ENCODE data around the gene CUX1. TPM values are rescaled to one million over a fixed set of nuclear protein-coding genes. Genes with fewer than 3 reads are reported as not detected.
"Not testable (repeated sequence)": the region's sequence is repeated elsewhere in the genome, so short reads cannot be mapped to it uniquely, and the experiment has no call there.

The CUX1 gene
- total and polyA plus RNA-seq, 2 donors: 59.7 to 63.5 TPM

DNA sequence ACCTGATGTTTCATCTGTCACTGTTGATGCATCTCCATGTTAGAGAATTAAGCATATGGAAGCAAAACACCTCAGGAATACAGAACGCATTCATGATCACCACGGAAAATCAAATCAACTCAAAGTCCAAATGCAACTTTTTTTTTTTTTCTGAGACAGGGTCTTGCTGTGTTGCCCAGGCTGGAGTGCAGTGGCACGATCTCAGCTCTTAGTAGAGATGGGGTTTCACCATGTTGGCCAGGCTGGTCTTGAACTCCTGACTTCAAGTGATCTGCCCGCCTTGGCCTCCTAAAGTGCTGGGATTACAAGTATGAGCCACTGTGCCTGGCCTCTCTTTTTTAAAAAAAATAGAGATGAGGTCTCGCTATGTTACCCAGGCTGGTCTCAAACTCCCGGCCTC lies 50.3 kb downstream of the CUX1 start:
- DNase-seq (ENCODE audit: extremely low spot score); H3K27ac ChIP-seq (ENCODE audit: low read depth); H3K36me3 ChIP-seq (ENCODE audit: insufficient read depth); H3K4me1 ChIP-seq (ENCODE audit: insufficient read depth); H3K4me3 ChIP-seq (ENCODE audit: low read depth, low read length): not testable (repeated sequence)
- WGBS: 96% methylated on average over 6 of the region's 6 CpGs

DNA sequence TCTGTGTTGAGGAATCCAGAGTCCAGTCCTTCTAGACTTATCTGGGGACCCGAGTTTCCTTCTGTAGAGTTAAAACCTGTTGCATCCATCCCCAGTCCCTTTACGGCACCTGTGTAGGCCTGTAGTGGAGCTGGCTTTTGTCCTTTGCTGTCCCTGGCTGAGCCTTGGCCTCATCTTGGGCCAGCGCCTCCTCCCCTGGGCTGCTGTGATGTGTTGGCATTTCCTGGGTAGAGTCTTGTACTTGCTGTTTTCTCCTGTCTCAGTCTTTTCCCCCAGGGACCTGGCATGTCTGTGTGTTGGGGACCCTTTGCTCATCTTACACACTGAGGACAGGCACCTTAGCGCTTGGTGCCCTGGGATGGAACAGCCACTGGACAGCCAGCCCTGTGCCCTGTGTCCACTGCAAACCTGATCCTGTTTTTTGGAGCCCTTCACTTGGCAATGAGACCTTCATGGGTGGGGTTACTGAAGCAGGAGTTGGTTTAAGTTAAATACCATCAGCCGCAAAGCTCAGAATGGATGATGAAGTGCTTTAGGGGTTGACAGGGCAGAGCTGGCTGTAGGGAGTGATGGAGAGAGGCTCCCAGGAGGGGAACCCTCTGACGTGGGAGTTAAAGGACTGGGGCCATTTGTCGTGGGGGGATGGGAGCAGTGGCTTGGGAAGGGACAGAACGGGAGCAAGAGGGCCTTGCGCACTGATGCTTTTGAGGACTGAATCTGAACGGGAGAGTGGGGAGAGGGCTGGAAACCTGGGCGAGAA lies 50.9 kb downstream of the CUX1 start:
- no peak for DNase-seq (ENCODE audit: extremely low spot score)
- Histone ChIP-seq H3K27ac (ENCODE audit: low read depth) (no peak overlapping the region), H3K36me3 (ENCODE audit: insufficient read depth) (no peaks in the 10 kb centered on the region), H3K4me1 (ENCODE audit: insufficient read depth) (peaks cover 3% of the 10 kb centered on the region), H3K4me3 (ENCODE audit: low read depth, low read length) (no peak overlapping the region)
- 82% methylated on average over 11 of the region's 11 CpGs for WGBS

DNA sequence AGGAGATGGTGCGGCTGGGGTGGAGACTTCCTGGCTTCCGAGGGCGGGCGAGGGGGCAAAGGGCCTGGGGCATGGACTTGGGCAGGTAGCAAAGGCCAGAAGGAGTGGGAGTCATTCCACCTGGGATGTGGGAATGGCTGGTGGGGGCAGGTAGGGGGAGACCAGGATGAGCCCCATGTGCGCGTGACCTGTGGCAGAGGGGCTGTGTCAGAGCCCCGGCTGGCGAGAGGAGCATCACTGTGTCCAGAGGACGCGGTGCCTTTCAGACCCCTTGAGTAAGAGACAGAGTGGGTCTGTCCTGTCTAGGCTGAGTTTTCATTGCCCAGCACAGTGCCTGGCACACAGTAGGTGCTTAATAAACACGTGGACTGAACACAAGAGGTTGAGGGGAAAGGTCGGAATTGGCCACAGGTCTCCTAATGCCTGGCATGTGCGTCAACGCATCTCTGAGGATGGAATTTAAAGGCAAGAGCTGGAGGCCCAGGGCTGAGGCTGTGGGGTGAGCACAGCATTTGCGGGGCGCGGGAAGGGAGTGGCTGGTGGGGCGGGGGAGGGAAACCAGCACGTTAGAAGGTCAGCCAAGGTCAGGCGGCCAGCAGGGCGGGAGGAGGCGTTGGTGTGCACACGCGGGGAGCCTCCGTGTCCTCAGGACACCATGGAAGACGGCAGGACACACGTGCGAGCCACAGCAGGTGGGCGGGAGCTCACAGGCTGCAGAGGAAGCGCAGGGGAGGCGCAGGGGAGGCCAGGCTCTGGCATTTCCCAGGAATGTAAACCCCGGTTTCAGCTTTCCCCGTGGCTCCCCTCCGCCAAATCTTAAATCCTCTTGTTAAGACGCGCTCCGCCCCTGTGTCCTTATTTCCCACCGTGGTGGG lies 51.8 kb downstream of the CUX1 start:
- DNase-seq (ENCODE audit: extremely low spot score): no peak
- H3K36me3 ChIP-seq (ENCODE audit: insufficient read depth): no peaks in the 10 kb centered on the region
- H3K27ac ChIP-seq (ENCODE audit: low read depth): no peak overlapping the region
- H3K4me1 ChIP-seq (ENCODE audit: insufficient read depth): peaks cover 3% of the 10 kb centered on the region
- H3K4me3 ChIP-seq (ENCODE audit: low read depth, low read length): no peak overlapping the region
- WGBS: 82% methylated on average over 38 of the region's 38 CpGs

DNA sequence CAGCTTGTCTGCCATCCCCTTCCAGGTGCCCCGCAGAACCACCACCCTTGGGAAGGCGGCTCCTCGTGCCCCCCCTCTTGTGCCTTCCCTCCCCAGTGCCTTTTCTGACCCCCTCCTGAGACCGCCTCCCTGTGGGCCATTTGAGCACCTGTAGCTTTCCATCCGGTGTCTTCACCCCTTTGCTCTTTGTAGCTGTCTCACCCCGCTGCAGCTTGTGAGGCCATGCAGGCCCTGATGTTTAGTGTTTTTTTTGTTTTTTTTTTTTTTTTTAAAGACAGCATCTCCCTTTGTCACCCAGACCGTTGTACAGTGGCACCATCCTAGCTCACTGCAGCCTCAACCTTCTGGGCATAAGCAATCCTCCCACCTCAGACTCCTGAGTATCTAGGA lies 52.5 kb downstream of the CUX1 start:
- 77% methylated on average over 7 of the region's 7 CpGs for WGBS
- Histone ChIP-seq H3K4me3 (ENCODE audit: low read depth, low read length) (no peak overlapping the region), H3K36me3 (ENCODE audit: insufficient read depth) (no peaks in the 10 kb centered on the region), H3K4me1 (ENCODE audit: insufficient read depth) (peaks cover 3% of the 10 kb centered on the region), H3K27ac (ENCODE audit: low read depth) (no peak overlapping the region)
- no peak for DNase-seq (ENCODE audit: extremely low spot score)

DNA sequence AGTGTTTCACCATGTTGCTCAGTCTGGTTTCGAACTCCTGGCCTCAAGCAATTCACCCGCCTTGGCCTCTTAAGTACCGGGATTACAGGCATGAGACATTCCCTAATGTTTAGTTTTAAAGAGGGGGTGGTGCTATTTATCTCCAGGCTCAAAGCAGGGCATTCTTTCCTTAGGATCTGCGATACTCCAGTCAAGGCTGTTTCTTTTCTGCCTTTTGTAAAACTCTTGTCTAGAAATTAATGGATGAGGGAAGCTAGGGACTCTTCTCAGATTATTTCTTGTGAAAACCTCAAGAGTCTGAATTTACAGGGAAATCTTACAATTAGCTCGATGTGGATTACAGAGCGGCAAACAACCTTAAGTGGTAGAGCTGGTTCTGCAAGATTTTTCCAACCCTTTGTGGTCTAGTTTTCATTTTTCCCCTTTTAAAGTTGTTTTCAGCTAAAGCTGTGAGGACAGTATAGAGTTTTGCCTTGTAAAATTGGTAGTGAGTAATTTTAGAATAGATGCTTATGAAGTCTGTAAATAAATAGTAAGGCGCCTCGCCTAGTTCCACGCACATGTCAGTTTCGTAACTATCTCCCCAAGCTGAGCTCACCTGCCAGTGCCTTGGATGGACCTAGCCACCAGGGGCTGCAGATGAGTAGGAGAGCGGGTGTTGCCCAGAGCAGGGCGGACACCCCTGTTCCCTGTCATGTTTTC lies 53.1 kb downstream of the CUX1 start:
- H3K4me1 ChIP-seq (ENCODE audit: insufficient read depth): peaks cover 3% of the 10 kb centered on the region
- 51% methylated on average over 12 of the region's 12 CpGs for WGBS
- H3K4me3 ChIP-seq (ENCODE audit: low read depth, low read length): no peak overlapping the region
- H3K36me3 ChIP-seq (ENCODE audit: insufficient read depth): no peaks in the 10 kb centered on the region
- no peak overlapping the region for H3K27ac ChIP-seq (ENCODE audit: low read depth)
- DNase-seq (ENCODE audit: extremely low spot score): peak; percentile 31

DNA sequence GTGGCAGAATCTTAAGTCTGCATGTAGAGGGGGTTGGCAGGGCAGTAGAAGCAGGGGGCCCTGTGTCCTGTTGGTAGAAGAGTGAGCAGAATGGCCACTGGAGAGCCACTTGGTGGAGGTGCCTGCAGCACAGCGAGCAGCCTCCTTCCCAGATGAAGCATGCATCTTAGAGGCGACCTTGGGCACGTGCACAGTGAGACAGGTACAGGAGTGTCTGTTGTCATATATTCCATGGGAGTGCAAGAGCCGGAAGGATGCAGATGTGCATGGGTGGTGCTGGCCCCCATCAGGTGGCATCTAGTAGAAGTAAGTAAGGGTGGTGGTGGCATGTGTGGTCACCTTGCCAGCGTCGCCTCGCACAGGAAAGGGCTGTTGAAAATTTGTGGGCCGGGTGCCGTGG lies 53.9 kb downstream of the CUX1 start:
- WGBS: 96% methylated on average over 9 of the region's 9 CpGs
- no peak for DNase-seq (ENCODE audit: extremely low spot score)
- H3K4me1 ChIP-seq (ENCODE audit: insufficient read depth): peaks cover 3% of the 10 kb centered on the region
- no peak overlapping the region for H3K4me3 ChIP-seq (ENCODE audit: low read depth, low read length)
- no peak overlapping the region for H3K27ac ChIP-seq (ENCODE audit: low read depth)
- H3K36me3 ChIP-seq (ENCODE audit: insufficient read depth): no peaks in the 10 kb centered on the region

DNA sequence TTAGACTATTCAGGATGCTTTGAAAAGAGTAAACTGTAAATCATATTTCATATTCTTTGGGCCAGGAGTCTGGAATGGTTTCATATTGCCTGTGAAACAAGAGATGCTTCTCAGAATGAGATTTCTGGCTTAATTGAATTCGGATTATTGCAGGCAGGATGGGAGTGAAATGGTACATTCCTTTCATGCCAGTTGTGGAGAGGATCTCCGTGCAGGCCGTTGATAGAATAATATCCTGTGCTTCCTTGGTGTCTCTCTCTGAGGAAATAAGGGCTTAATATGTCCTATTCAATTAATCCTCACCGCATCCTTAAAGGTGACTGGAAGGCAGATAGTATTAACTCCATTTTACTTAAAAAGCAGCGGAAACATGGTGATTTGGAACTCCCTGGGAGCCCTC lies 56.6 kb downstream of the CUX1 start:
- Histone ChIP-seq H3K4me3 (ENCODE audit: low read depth, low read length) (no peak overlapping the region), H3K27ac (ENCODE audit: low read depth) (no peak overlapping the region), H3K36me3 (ENCODE audit: insufficient read depth) (no peaks in the 10 kb centered on the region), H3K4me1 (ENCODE audit: insufficient read depth) (peaks cover 5% of the 10 kb centered on the region)
- 43% methylated on average over 5 of the region's 5 CpGs for WGBS
- DNase-seq (ENCODE audit: extremely low spot score): no peak

DNA sequence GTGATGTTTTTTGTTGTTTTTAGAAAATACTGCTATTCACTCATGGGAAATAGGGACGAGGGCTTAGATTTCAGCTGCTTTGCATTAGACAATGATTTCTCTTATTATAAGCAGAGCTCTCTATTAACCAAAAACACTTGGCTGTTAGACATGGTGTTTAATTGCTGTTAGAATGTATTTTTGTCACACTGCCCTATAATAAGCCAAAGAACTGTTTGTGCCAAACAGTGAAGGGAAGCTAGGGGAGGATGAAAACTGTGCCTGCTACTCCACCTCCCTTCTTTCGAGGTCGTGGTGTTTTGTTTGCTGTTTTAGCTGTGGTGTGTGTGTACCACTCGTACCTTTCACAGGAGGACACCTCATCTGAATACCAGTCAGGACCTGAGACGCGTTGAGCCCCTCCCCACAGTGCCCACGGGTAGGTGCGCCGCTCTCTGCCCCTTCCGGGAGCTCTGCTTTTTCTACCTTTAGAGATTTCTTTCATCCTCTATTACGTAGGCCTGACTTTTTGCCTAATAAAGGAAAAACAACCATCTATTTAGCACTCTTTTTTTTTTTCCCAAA lies 57.9 kb downstream of the CUX1 start:
- 74% methylated on average over 11 of the region's 11 CpGs for WGBS

DNA sequence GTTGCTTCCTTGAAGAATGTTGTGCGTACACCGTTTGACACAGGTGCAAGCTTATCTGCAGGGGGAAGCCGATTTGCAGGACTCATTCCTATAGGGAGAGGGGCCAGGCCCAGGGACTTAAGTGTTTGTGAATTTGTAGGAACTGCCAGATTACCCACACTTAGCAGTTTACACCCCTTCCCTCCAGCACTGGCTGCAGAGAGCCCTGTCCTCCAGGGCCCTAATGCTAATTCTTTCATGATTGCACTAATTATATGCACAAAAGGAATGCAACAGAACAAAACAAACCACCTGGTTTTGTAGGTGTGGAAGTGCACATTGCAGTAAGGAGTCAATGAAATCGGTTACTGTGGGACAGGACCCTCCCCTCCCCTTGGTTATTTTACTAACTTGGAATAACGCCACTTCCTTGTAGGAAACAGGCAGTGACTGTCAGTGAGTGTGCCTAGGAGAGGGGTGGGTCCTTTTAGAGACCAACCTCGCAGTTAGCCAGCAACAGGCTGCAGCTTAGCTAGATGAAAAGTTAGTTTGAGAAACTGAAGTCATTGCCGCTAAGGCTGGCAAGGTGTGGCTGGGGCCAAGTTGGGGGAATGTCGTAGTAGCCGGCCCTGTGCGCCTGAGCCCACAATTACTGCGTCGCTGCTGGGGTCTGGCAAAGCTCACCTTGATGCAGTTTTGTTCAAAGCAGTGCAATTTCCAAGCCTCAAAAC lies 60.6 kb downstream of the CUX1 start:
- peaks cover 4% of the 10 kb centered on the region for H3K4me1 ChIP-seq (ENCODE audit: insufficient read depth)
- H3K27ac ChIP-seq (ENCODE audit: low read depth): no peak overlapping the region
- DNase-seq (ENCODE audit: extremely low spot score): no peak
- 82% methylated on average over 12 of the region's 12 CpGs for WGBS
- no peaks in the 10 kb centered on the region for H3K36me3 ChIP-seq (ENCODE audit: insufficient read depth)
- H3K4me3 ChIP-seq (ENCODE audit: low read depth, low read length): no peak overlapping the region

More for the DNA sequence above, 57.9 kb downstream of the CUX1 start:
- Histone ChIP-seq H3K4me3 (ENCODE audit: low read depth, low read length) (no peak overlapping the region), H3K27ac (ENCODE audit: low read depth) (no peak overlapping the region), H3K4me1 (ENCODE audit: insufficient read depth) (peaks cover 2% of the 10 kb centered on the region), H3K36me3 (ENCODE audit: insufficient read depth) (no peaks in the 10 kb centered on the region)
- no peak for DNase-seq (ENCODE audit: extremely low spot score)

DNA sequence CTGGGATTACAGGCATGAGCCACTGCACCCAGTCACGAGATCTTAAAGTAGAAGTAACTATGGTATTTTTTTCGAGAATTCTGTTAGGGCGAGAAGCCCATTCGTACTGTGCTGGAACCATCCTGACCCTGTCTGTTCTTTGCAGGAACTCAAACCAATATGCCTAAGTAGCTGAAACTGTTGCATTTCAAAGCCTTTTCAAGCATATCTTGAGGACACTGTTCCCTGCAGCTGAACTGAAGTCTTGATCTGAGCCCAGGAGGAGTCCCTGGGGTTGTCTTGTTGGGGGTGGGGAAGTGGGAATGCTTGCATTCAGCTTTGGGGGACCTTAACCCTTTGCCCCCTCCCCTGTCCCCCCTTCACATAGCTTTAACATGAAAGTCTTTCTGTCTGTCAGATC lies 61.5 kb downstream of the CUX1 start:
- Histone ChIP-seq H3K27ac (ENCODE audit: low read depth) (no peak overlapping the region), H3K4me3 (ENCODE audit: low read depth, low read length) (no peak overlapping the region), H3K4me1 (ENCODE audit: insufficient read depth) (peaks cover 4% of the 10 kb centered on the region), H3K36me3 (ENCODE audit: insufficient read depth) (no peaks in the 10 kb centered on the region)
- WGBS: 97% methylated on average over 4 of the region's 4 CpGs
- DNase-seq (ENCODE audit: extremely low spot score): no peak

DNA sequence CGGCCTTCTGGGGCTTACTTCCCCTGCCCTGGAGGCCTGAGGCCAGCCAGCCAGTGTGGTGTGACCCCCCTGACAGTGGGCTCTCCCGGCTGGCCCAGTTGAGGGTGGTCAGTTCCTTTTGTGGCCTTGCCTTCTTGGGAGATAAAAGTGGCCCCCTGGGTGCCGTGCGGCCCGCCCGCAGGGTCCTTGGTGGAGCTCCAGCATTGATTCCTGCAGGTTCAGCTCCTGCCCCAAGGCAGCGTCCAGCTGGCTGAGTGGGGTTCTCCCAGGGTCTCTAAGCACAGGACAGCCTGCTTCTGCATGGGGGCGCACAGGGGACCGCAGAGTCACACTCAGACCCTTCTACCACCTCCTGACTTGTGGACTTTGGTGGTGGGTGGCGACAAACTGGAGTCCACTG lies 62.1 kb downstream of the CUX1 start:
- no peak overlapping the region for H3K4me3 ChIP-seq (ENCODE audit: low read depth, low read length)
- no peak overlapping the region for H3K27ac ChIP-seq (ENCODE audit: low read depth)
- peaks cover 4% of the 10 kb centered on the region for H3K4me1 ChIP-seq (ENCODE audit: insufficient read depth)
- H3K36me3 ChIP-seq (ENCODE audit: insufficient read depth): no peaks in the 10 kb centered on the region
- no peak for DNase-seq (ENCODE audit: extremely low spot score)
- WGBS: 94% methylated on average over 10 of the region's 10 CpGs

DNA sequence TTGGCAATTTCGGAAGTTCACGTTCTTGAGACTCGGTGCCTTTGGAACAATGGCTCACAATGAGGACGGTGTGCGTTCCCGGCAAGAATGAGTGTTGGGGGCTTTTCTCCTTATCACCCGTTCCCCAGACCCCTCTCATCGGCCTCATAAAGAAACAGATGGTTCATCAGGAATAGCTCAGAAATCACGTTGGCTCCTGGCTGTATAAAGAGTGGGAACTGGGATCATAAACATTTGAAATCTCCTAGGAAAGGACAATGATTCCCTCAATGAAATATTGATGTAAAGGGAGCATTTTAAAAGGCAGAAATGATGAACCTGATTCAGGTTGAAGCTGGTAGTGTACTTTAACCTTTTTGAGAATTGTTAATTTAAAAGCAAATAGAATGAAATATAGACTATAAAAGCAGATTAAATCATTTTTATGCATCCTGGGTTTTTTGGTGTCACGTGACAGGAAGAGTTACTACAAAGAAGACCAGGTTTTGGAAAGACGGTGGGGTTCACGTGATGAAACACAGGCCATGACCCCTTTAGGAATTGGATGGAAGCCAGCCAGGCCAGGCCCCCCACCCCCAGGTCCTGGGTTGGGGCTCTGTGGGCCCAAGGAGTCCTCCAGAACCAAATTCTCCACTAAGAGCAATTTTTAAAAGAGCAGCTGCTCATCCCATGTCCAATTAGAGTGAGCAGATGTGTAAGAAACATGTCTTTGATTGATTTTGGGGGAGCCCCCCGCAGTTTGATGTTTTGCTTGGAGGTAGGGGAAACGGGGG lies 63.0 kb downstream of the CUX1 start:
- Histone ChIP-seq H3K4me1 (ENCODE audit: insufficient read depth) (peaks cover 4% of the 10 kb centered on the region), H3K36me3 (ENCODE audit: insufficient read depth) (no peaks in the 10 kb centered on the region), H3K27ac (ENCODE audit: low read depth) (no peak overlapping the region), H3K4me3 (ENCODE audit: low read depth, low read length) (no peak overlapping the region)
- WGBS: 51% methylated on average over 14 of the region's 14 CpGs
- no peak for DNase-seq (ENCODE audit: extremely low spot score)

Data from urinary bladder (tissue), 4 donors.